BLaER1 treated with 17β-estradiol and CSF1 and Interleukin-3, amounts not matched to agents 10 nM and 100 nM (cell line): ENCODE measurements around the gene ADGRD1.
A peak's percentile ranks its signal among the peaks of the same experiment; 100 is the strongest.

Source experiments
- H3K27ac ChIP-seq, 11 experiments: shearing (Covaris generic); formaldehyde crosslinking; 2 replicates each; pipeline ENCODE4 v1.8.1; 2022
- H3K27me3 ChIP-seq, 11 experiments: shearing (Covaris generic); formaldehyde crosslinking; 2 replicates each; pipeline ENCODE4 v1.8.1; 2022
- H3K36me3 ChIP-seq, 11 experiments: shearing (Covaris generic); formaldehyde crosslinking; 2 replicates each; pipeline ENCODE4 v1.8.1; 2022
- H3K4me1 ChIP-seq, 10 experiments: shearing (Covaris generic); formaldehyde crosslinking; 2 replicates each; pipeline ENCODE4 v1.8.1; 2022
- H3K4me2 ChIP-seq, 11 experiments: shearing (Covaris generic); formaldehyde crosslinking; 2 replicates each; pipeline ENCODE4 v1.8.1; 2022
- H3K4me3 ChIP-seq, 10 experiments: shearing (Covaris generic); formaldehyde crosslinking; 2 replicates each; pipeline ENCODE4 v1.8.1; 2022
- H3K9ac ChIP-seq, 11 experiments: shearing (Covaris generic); formaldehyde crosslinking; 2 replicates each; pipeline ENCODE4 v1.8.1; 2022
- H3K9me3 ChIP-seq, 11 experiments: shearing (Covaris generic); formaldehyde crosslinking; replicated peaks in 1 of 11; 2 replicates each; pipeline ENCODE4 v1.8.1; 2022
- H4K20me1 ChIP-seq, 11 experiments: shearing (Covaris generic); formaldehyde crosslinking; 2 replicates each; pipeline ENCODE4 v1.8.1; 2022
- Cebpa-rat ChIP-seq, 11 experiments: shearing (Covaris generic); IDR thresholded peaks; 2 replicates each; pipeline ENCODE4 v1.8.1; 2022

The ADGRD1 gene

GRCh38 chr12:131057722-131058515 is 104.2 kb downstream of the ADGRD1 start:
- Histone ChIP-seq H3K9ac (peak overlapping the region in 4 of 11 experiments; percentile 26 to 68 (median 58); a peak in 6 of 22 replicates), H3K4me3 (peak overlapping the region in 1 of 10 experiments; percentile 18; a peak in 2 of 20 replicates), H3K27ac (peak overlapping the region in 5 of 11 experiments; percentile 24 to 92 (median 59); a peak in 8 of 22 replicates), H3K36me3 (no peaks in the 10 kb centered on the region), H3K4me2 (peak overlapping the region; percentile 47 to 95 (median 80)), H3K9me3 (peaks cover 0 to 10% (median 8%) of the 10 kb centered on the region in 11 experiments; a peak in 12 of 22 replicates), H4K20me1 (no peaks in the 10 kb centered on the region), H3K27me3 (peaks cover 0 to 67% (median 11%) of the 10 kb centered on the region in 11 experiments; a peak in 13 of 22 replicates), H3K4me1 (peaks cover 44 to 99% (median 95%) of the 10 kb centered on the region in 10 experiments)
- TF ChIP-seq Cebpa-rat (IDR thresholded peaks at IDR 0.05) = no peak

- peak overlapping the region in 3 of 11 experiments; percentile 73 to 92 (median 79); a peak in 5 of 22 replicates for H3K27ac ChIP-seq
- H3K4me1 ChIP-seq = peaks cover 48 to 98% (median 93%) of the 10 kb centered on the region in 10 experiments
- TF ChIP-seq Cebpa-rat (IDR thresholded peaks at IDR 0.05) = no peak
- peak overlapping the region; percentile 47 to 95 (median 80); a peak in 18 of 22 replicates for H3K4me2 ChIP-seq
- peaks cover 0 to 67% (median 11%) of the 10 kb centered on the region in 11 experiments; a peak in 13 of 22 replicates for H3K27me3 ChIP-seq
- no peaks in the 10 kb centered on the region for H3K36me3 ChIP-seq
- peak overlapping the region in 4 of 11 experiments; percentile 17 to 68 (median 45); a peak in 3 of 22 replicates for H3K9ac ChIP-seq
- no peaks in the 10 kb centered on the region for H4K20me1 ChIP-seq
- no peak overlapping the region for H3K4me3 ChIP-seq
- H3K9me3 ChIP-seq = peaks cover 0 to 10% (median 8%) of the 10 kb centered on the region in 11 experiments; a peak in 12 of 22 replicates
Observed at GRCh38 chr12:131058700-131059099, 105.0 kb downstream of the ADGRD1 start.

GRCh38 chr12:131060011-131060703 is 106.5 kb downstream of the ADGRD1 start:
- peaks cover 62 to 98% (median 92%) of the 10 kb centered on the region in 10 experiments for H3K4me1 ChIP-seq
- H3K9me3 ChIP-seq = peaks cover 0 to 10% (median 8%) of the 10 kb centered on the region in 11 experiments; a peak in 12 of 22 replicates
- H3K27me3 ChIP-seq = peaks cover 0 to 61% (median 11%) of the 10 kb centered on the region in 11 experiments; a peak in 13 of 22 replicates
- peak overlapping the region in 6 of 11 experiments; percentile 23 to 92 (median 68); a peak in 13 of 22 replicates for H3K27ac ChIP-seq
- TF ChIP-seq Cebpa-rat (IDR thresholded peaks at IDR 0.05) = no peak
- peak overlapping the region; percentile 57 to 95 (median 80); a peak in 21 of 22 replicates for H3K4me2 ChIP-seq
- H3K9ac ChIP-seq = peak overlapping the region in 4 of 11 experiments; percentile 34 to 73 (median 56); a peak in 8 of 22 replicates
- peak overlapping the region in 2 of 10 experiments; percentile 26 to 30; a peak in 2 of 20 replicates for H3K4me3 ChIP-seq
- no peaks in the 10 kb centered on the region for H3K36me3 ChIP-seq
- no peaks in the 10 kb centered on the region for H4K20me1 ChIP-seq

GRCh38 chr12:131061041-131061806 is 107.5 kb downstream of the ADGRD1 start:
- peak overlapping the region in 8 of 11 experiments; percentile 2 to 92 (median 56); a peak in 13 of 22 replicates for H3K27ac ChIP-seq
- H3K27me3 ChIP-seq = peaks cover 0 to 61% (median 11%) of the 10 kb centered on the region in 11 experiments; a peak in 13 of 22 replicates
- peaks cover 70 to 98% (median 92%) of the 10 kb centered on the region in 10 experiments for H3K4me1 ChIP-seq
- peak overlapping the region in 1 of 10 experiments; percentile 26; a peak in 1 of 20 replicates for H3K4me3 ChIP-seq
- no peaks in the 10 kb centered on the region for H3K36me3 ChIP-seq
- peak overlapping the region in 4 of 11 experiments; percentile 34 to 73 (median 58); a peak in 8 of 22 replicates for H3K9ac ChIP-seq
- H3K9me3 ChIP-seq = peaks cover 0 to 10% (median 8%) of the 10 kb centered on the region in 11 experiments; a peak in 12 of 22 replicates
- H4K20me1 ChIP-seq = 0 out of 22 replicates have a peak, but pooled peaks cover 0 to 1% (median 0%) of the 10 kb centered on the region in 11 experiments
- peak overlapping the region; percentile 57 to 95 (median 80) for H3K4me2 ChIP-seq
- no peak for TF ChIP-seq Cebpa-rat (IDR thresholded peaks at IDR 0.05)

- Histone ChIP-seq H3K9ac (0 out of 22 replicates have a peak overlapping the region, but pooled peaks of 1 of the 11 experiments have one; percentile 24), H3K4me3 (no peak overlapping the region), H4K20me1 (0 out of 22 replicates have a peak, but pooled peaks cover 0 to 5% (median 0%) of the 10 kb centered on the region in 11 experiments), H3K36me3 (no peaks in the 10 kb centered on the region), H3K27me3 (peaks cover 0 to 53% (median 8%) of the 10 kb centered on the region in 11 experiments; a peak in 12 of 22 replicates), H3K27ac (peak overlapping the region in 4 of 11 experiments; percentile 45 to 92 (median 66); a peak in 7 of 22 replicates), H3K4me2 (peak overlapping the region in 10 of 11 experiments; percentile 16 to 97 (median 84); a peak in 14 of 22 replicates), H3K4me1 (peaks cover 56 to 97% (median 87%) of the 10 kb centered on the region in 10 experiments), H3K9me3 (peaks cover 0 to 10% (median 8%) of the 10 kb centered on the region in 11 experiments; a peak in 12 of 22 replicates)
- no peak for TF ChIP-seq Cebpa-rat (IDR thresholded peaks at IDR 0.05)
Observed at GRCh38 chr12:131063413-131063812, 109.7 kb downstream of the ADGRD1 start.

- H3K27me3 ChIP-seq = peaks cover 0 to 47% (median 3%) of the 10 kb centered on the region in 11 experiments; a peak in 8 of 22 replicates
- peak overlapping the region in 4 of 11 experiments; percentile 45 to 92 (median 79); a peak in 6 of 22 replicates for H3K27ac ChIP-seq
- H3K9ac ChIP-seq = peak overlapping the region in 1 of 11 experiments; percentile 76; a peak in 1 of 22 replicates
- no peak for TF ChIP-seq Cebpa-rat (IDR thresholded peaks at IDR 0.05)
- peaks cover 0 to 10% (median 8%) of the 10 kb centered on the region in 11 experiments; a peak in 12 of 22 replicates for H3K9me3 ChIP-seq
- peak overlapping the region; percentile 49 to 97 (median 80); a peak in 19 of 22 replicates for H3K4me2 ChIP-seq
- H4K20me1 ChIP-seq = 0 out of 22 replicates have a peak, but pooled peaks cover 0 to 5% (median 0%) of the 10 kb centered on the region in 11 experiments
- no peaks in the 10 kb centered on the region for H3K36me3 ChIP-seq
- H3K4me1 ChIP-seq = peaks cover 56 to 97% (median 82%) of the 10 kb centered on the region in 10 experiments
- no peak overlapping the region for H3K4me3 ChIP-seq
Observed at GRCh38 chr12:131063960-131064359, 110.3 kb downstream of the ADGRD1 start.

GRCh38 chr12:131065279-131065678 is 111.6 kb downstream of the ADGRD1 start:
- Histone ChIP-seq H3K27ac (peak overlapping the region in 7 of 11 experiments; percentile 8 to 92 (median 77); a peak in 12 of 22 replicates), H3K4me2 (peak overlapping the region; percentile 56 to 97 (median 80))
- no peak for TF ChIP-seq Cebpa-rat (IDR thresholded peaks at IDR 0.05)

More at GRCh38 chr12:131065279-131065678, 111.6 kb downstream of the ADGRD1 start:
- H3K36me3 ChIP-seq = no peaks in the 10 kb centered on the region
- peak overlapping the region in 3 of 10 experiments; percentile 29 to 47 (median 36); a peak in 5 of 20 replicates for H3K4me3 ChIP-seq
- H3K9ac ChIP-seq = peak overlapping the region in 7 of 11 experiments; percentile 8 to 83 (median 65); a peak in 12 of 22 replicates
- peaks cover 50 to 85% (median 69%) of the 10 kb centered on the region in 10 experiments for H3K4me1 ChIP-seq
- 0 out of 22 replicates have a peak, but pooled peaks cover 0 to 5% (median 0%) of the 10 kb centered on the region in 11 experiments for H4K20me1 ChIP-seq
- peaks cover 0 to 14% (median 8%) of the 10 kb centered on the region in 11 experiments; a peak in 13 of 22 replicates for H3K9me3 ChIP-seq
- H3K27me3 ChIP-seq = peaks cover 0 to 34% (median 0%) of the 10 kb centered on the region in 11 experiments; a peak in 5 of 22 replicates
